GM19043 (cell line): ENCODE measurements around the gene CIRBP.
"Not testable (repeated sequence)": the region's sequence is repeated elsewhere in the genome, so short reads cannot be mapped to it uniquely, and the experiment has no call there.

Source experiments
- ATAC-seq: cut with Tn5 transposase; IDR thresholded peaks from one replicate; pipeline ENCODE4 v1.9.1; 2021; ENCODE audit warnings: low read depth; ENCODE audit not compliant: unreplicated experiment

CIRBP gene

GRCh38 chr19:1305354-1305753 lies 36.2 kb downstream of the CIRBP start:
- ATAC-seq = not testable (repeated sequence)

GRCh38 chr19:1307320-1307719 lies 38.2 kb downstream of the CIRBP start:
- no peak for ATAC-seq

GRCh38 chr19:1307755-1308303 lies 38.7 kb downstream of the CIRBP start:
- no peak for ATAC-seq

GRCh38 chr19:1308718-1309117 lies 39.6 kb downstream of the CIRBP start:
- ATAC-seq = no peak

GRCh38 chr19:1309977-1310852 lies 41.1 kb downstream of the CIRBP start:
- no peak for ATAC-seq

GRCh38 chr19:1310853-1311180 lies 41.7 kb downstream of the CIRBP start:
- ATAC-seq = no peak

- no peak for ATAC-seq
These were observed 42.5 kb downstream of the CIRBP start for GRCh38 chr19:1311543-1312091.

GRCh38 chr19:1312767-1313694 lies 43.9 kb downstream of the CIRBP start:
- no peak for ATAC-seq

GRCh38 chr19:1313695-1314613 lies 44.8 kb downstream of the CIRBP start:
- no peak for ATAC-seq

- ATAC-seq = no peak
These were observed 46.5 kb downstream of the CIRBP start for GRCh38 chr19:1315470-1316166.

GRCh38 chr19:1316466-1316865 lies 47.3 kb downstream of the CIRBP start:
- ATAC-seq = no peak

- no peak for ATAC-seq
These were observed 48.3 kb downstream of the CIRBP start for GRCh38 chr19:1317274-1318003.

GRCh38 chr19:1318678-1319471 lies 49.7 kb downstream of the CIRBP start:
- ATAC-seq = no peak

- ATAC-seq = not testable (repeated sequence)
These were observed 51.1 kb downstream of the CIRBP start for GRCh38 chr19:1320282-1320650.

- no peak for ATAC-seq
These were observed 52.4 kb downstream of the CIRBP start for GRCh38 chr19:1321539-1321938.

- ATAC-seq = no peak
These were observed 53.3 kb downstream of the CIRBP start for GRCh38 chr19:1322198-1322981.

- ATAC-seq = no peak
These were observed 55.2 kb downstream of the CIRBP start for GRCh38 chr19:1324249-1324805.
